Measurements from ENCODE around the gene CCR5. TPM values are rescaled to one million over a fixed set of nuclear protein-coding genes. Genes with fewer than 3 reads are reported as not detected.

The CCR5 gene
- total and polyA plus RNA-seq, 9 of the 15 experiments (the other 6 are each of a cell fraction or from before 2014, with no cell fraction given), result not detected

DNA sequence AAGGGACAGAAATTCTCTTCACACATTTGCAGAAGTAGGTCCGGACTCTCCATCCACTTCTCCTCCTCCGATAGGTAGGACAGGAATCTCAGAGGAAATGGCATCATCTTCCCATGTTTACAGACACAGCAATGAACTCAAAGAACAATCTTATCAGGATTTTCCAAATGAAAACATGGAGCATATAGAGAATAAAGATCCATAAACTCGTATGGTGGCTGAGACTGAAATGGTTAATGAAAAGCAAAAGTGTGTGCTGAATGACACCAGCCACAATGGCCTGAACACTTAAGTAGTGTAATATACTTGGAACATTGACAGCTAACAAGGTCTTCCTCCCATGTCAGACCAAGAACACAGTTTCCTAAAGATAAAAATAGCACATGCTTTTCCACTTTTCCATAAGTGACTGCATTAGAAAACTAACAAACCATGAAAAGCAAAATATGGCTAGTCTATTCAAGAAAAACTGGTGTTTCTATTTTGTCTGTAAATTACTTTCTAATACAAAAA, 42.1 kb downstream of the CCR5 start:
- intact Hi-C loops (cut with micrococcal nuclease), result no loop called here
- Histone ChIP-seq H3K27ac (ENCODE audit: extremely low read depth, low read depth, low read length) (no peak overlapping the region), H2AFZ (ENCODE audit: low read depth, low read length) (no peak overlapping the region; the same call in 1 of the 2 replicates), H3K4me3 (no peak overlapping the region), H3K4me2 (ENCODE audit: insufficient read depth, low read length) (no peak overlapping the region), H3K36me3 (ENCODE audit: control insufficient read depth, insufficient read depth, low read length) (no peaks in the 10 kb centered on the region), H3K9me1 (ENCODE audit: control insufficient read depth, insufficient read depth, low read length) (no peaks in the 10 kb centered on the region), H3K9me3 (replicated peaks; ENCODE audit: control insufficient read depth, insufficient read depth, low read depth, low read length) (no peaks in the 10 kb centered on the region; the same call in 1 of the 2 replicates), H3K9ac (ENCODE audit: insufficient read depth in 1 of 2, low read depth in 2 of 2, low read length in 2 of 2) (no peak overlapping the region), H4K20me1 (replicated peaks; ENCODE audit: control insufficient read depth, insufficient read depth, low read length) (no peaks in the 10 kb centered on the region), H3K79me2 (ENCODE audit: control insufficient read depth, insufficient read depth, low read length) (peaks cover 2% of the 10 kb centered on the region; the same call in 1 of the 3 replicates), H3K27me3 (ENCODE audit: control insufficient read depth in 2 of 2, insufficient read depth in 2 of 2, low read length in 2 of 2) (no peaks in the 10 kb centered on the region), H3K4me1 (replicated peaks in 1 of 2; ENCODE audit: control insufficient read depth in 2 of 2, insufficient read depth in 2 of 2, low read length in 2 of 2) (peaks cover 12 to 29% of the 10 kb centered on the region in 2 experiments)
- in situ Hi-C loops (cut with MboI), result loop anchor here (25.0 kb wide), 1 partner anchor 1376 kb away; the partner anchor contains the start of gene CLEC3B
- DNase-seq (ENCODE audit: extremely low read depth in 1 of 4, low spot score in 3 of 4) (no peak), FAIRE-seq (no peak), ATAC-seq (no peak)
- ChIA-PET CTCF (ENCODE audit: low intra/inter-chr PET ratio) (no interaction called here), POLR2A (no interaction called here)
- BruUV-seq (replicated peaks), result no TSS peak
- TF ChIP-seq MYC (IDR thresholded peaks at IDR 0.05; ENCODE audit: low read depth, low read length), result no peak
- no peak for TF ChIP-seq MYC (CRISPR knock-in tag; IDR thresholded peaks at IDR 0.05; ENCODE audit: borderline replicate concordance, low read depth)
- no peak for TF ChIP-seq SRSF7 (optimal IDR thresholded peaks at IDR 0.05; ENCODE audit: low read depth, low read length)
- TF ChIP-seq FOXJ3 (CRISPR knock-in tag; IDR thresholded peaks at IDR 0.05), result no peak
- no peak for TF ChIP-seq ZNF184 (CRISPR knock-in tag; IDR thresholded peaks at IDR 0.05)
- no peak for TF ChIP-seq BCL6 (CRISPR knock-in tag; IDR thresholded peaks at IDR 0.05)
- TF ChIP-seq RBM14 (IDR thresholded peaks at IDR 0.05; ENCODE audit: borderline replicate concordance, insufficient read depth, low read depth, low read length), result no peak
- TF ChIP-seq, protein P1, sequence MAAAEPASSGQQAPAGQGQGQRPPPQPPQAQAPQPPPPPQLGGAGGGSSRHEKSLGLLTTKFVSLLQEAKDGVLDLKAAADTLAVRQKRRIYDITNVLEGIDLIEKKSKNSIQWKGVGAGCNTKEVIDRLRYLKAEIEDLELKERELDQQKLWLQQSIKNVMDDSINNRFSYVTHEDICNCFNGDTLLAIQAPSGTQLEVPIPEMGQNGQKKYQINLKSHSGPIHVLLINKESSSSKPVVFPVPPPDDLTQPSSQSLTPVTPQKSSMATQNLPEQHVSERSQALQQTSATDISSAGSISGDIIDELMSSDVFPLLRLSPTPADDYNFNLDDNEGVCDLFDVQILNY (CRISPR knock-in tag; IDR thresholded peaks at IDR 0.05), result no peak
- no peak for TF ChIP-seq SMAD4 (CRISPR knock-in tag; conservative IDR thresholded peaks at IDR 0.05)
- TF ChIP-seq CBX2 (IDR thresholded peaks at IDR 0.05; ENCODE audit: insufficient read depth, low read length, poor library complexity, severe bottlenecking), result no peak
- no peak for TF ChIP-seq CEBPZ (IDR thresholded peaks at IDR 0.05; ENCODE audit: borderline replicate concordance, low read depth, low read length)
- no peak for TF ChIP-seq FOXA1 (IDR thresholded peaks at IDR 0.05; ENCODE audit: borderline replicate concordance)
- TF ChIP-seq SREBF1 (IDR thresholded peaks at IDR 0.05; ENCODE audit: borderline replicate concordance, low read depth, low read length), result no peak
- no peak for TF ChIP-seq MAFG (tag; conservative IDR thresholded peaks at IDR 0.05)
- no peak for TF ChIP-seq ZC3H4 (CRISPR knock-in tag; IDR thresholded peaks at IDR 0.05; ENCODE audit: borderline replicate concordance)
- no peak for TF ChIP-seq EP400 (IDR thresholded peaks at IDR 0.05)
- 48% methylated on average over 3 of the region's 3 CpGs for WGBS (ENCODE audit: insufficient coverage, low coverage, missing lambda C conversion rate)

Data from K562 (cell line).